Mucosa of descending colon (tissue), 3 donors: Measurements from ENCODE around the gene CMTM8. TPM values are rescaled to one million over a fixed set of nuclear protein-coding genes. Genes with fewer than 3 reads are reported as not detected.
A peak's percentile ranks its signal among the peaks of the same experiment; 100 is the strongest.

Source experiments
- ATAC-seq: fragments of 200-7000 bp; cut with Tn5 transposase; one replicate; pipeline ENCODE4 v1.9.1; 2020; ENCODE audit warnings: mild to moderate bottlenecking, moderate library complexity
- DNase-seq, 3 donors: peaks; one replicate each; pipeline ENCODE4 v3.0.0-alpha.2; 2020
- H3K36me3 ChIP-seq: fragments of 200-600 bp; one replicate; pipeline ENCODE4 v1.8.0; 2021; ENCODE audit warnings: low read depth, mild to moderate bottlenecking
- H3K4me1 ChIP-seq: fragments of 200-600 bp; one replicate; pipeline ENCODE4 v1.8.0; 2021; ENCODE audit warnings: low read depth, mild to moderate bottlenecking
- H3K4me3 ChIP-seq: fragments of 200-600 bp; one replicate; pipeline ENCODE4 v1.8.0; 2021; ENCODE audit warnings: mild to moderate bottlenecking
- H3K9me3 ChIP-seq: fragments of 200-600 bp; one replicate; pipeline ENCODE4 v1.8.0; 2021; ENCODE audit warnings: mild to moderate bottlenecking
- intact Hi-C, 2 donors: fragments of 100-400 bp; cut with DNase I in 1 of 2; cut with micrococcal nuclease in 1 of 2; formaldehyde crosslinking; loops; one replicate each; pipeline versions ENCODE4 v1.11.0 to v1.11.1; 2022; cut with DNase I, micrococcal nuclease
- total RNA-seq, 3 donors: library from RNA; stranded (reverse); fragmentation: NEBNext Ultra II Directional in 2 of 3; extraction: Animal tissue kit (Norgen Biotek cat#: 25700) in 2 of 3; gene quantifications; one replicate each; pipeline versions ENCODE4 v1.2.1 to v1.2.4, GENCODE V29; 2021 to 2023
- TF ChIP-seq, protein P1 (sequence below): fragments of 200-600 bp; IDR thresholded peaks from one replicate; pipeline ENCODE4 v1.8.0; 2022; ENCODE audit warnings: antibody characterized with exemption, mild to moderate bottlenecking
- donor health status: DM: no; HTN: no; CAD: no; lungs with moderate emphysema.
- donor health status: DM: no; HTN: no; CAD: no.
- donor health status: DM: no; HTN: yes; CAD: no.

CMTM8 gene
- total RNA-seq, 3 donors from 2014 or later, result 3.5 to 10.5 (median 8.4) TPM

DNA sequence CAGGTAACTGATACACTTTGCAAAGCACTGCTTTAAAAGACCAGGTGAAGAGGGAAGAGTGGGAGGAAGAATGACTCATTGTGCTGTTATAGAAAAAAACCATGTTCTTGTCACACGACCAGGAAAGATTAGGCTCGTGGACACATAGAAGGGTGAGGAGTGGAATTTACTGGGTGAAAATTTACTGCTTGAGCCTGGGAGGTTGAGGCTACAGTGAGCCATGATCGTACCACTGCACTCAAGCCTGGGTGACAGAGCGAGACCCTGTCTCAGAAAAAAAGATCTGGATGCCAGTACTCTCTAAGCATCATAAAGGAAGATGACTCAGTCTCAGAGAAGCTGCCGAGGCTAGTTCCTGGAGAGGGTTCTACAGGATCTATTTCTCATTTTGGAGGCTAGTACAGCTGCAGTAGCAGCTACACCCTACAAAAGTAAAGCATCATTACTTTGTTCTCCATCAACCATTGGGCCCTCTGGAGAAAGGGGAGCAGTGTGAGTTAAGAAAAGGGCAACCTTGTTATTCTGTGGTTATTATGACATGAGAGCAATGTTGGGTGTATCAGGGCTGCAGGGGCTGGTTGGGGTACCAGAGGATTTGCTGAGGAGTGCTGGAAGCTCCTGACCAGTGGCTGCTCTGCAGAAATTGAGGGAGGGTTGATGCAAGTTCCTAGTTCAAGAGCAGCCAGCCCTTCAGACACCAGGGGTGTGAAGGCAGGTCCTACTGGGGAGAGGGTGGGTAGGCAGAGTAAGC lies 75.4 kb downstream of the CMTM8 start:
- TF ChIP-seq, protein P1, sequence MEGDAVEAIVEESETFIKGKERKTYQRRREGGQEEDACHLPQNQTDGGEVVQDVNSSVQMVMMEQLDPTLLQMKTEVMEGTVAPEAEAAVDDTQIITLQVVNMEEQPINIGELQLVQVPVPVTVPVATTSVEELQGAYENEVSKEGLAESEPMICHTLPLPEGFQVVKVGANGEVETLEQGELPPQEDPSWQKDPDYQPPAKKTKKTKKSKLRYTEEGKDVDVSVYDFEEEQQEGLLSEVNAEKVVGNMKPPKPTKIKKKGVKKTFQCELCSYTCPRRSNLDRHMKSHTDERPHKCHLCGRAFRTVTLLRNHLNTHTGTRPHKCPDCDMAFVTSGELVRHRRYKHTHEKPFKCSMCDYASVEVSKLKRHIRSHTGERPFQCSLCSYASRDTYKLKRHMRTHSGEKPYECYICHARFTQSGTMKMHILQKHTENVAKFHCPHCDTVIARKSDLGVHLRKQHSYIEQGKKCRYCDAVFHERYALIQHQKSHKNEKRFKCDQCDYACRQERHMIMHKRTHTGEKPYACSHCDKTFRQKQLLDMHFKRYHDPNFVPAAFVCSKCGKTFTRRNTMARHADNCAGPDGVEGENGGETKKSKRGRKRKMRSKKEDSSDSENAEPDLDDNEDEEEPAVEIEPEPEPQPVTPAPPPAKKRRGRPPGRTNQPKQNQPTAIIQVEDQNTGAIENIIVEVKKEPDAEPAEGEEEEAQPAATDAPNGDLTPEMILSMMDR, result no peak
- Histone ChIP-seq H3K36me3 (no peaks in the 10 kb centered on the region), H3K4me1 (no peaks in the 10 kb centered on the region), H3K4me3 (no peak overlapping the region), H3K9me3 (no peaks in the 10 kb centered on the region)
- DNase-seq (no peak), ATAC-seq (peak; percentile 67)
- intact Hi-C loops, result no loop called here

DNA sequence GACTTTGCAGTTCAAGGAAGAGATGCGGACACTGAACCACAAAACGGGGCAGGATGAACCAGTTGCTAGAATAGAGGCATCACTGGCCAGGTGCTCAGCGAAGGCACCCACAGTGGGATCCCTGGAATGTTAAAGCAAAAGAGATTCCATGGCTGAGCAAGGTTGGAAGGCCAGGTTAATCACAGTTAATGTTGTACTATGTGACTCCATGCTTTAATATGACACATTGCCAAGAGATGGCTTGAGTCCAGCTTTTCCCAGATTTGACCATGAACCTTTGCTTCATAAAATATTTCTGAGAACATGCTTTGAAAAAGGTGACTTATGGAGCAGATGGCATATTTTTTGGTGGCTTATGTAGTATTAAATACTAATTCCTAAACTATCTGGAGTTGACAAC lies 77.0 kb downstream of the CMTM8 start:
- H3K9me3 ChIP-seq, result no peaks in the 10 kb centered on the region
- intact Hi-C loops, result no loop called here
- no peaks in the 10 kb centered on the region for H3K4me1 ChIP-seq
- TF ChIP-seq, protein P1, result no peak
- DNase-seq (no peak), ATAC-seq (no peak)
- H3K4me3 ChIP-seq, result no peak overlapping the region
- no peaks in the 10 kb centered on the region for H3K36me3 ChIP-seq

DNA sequence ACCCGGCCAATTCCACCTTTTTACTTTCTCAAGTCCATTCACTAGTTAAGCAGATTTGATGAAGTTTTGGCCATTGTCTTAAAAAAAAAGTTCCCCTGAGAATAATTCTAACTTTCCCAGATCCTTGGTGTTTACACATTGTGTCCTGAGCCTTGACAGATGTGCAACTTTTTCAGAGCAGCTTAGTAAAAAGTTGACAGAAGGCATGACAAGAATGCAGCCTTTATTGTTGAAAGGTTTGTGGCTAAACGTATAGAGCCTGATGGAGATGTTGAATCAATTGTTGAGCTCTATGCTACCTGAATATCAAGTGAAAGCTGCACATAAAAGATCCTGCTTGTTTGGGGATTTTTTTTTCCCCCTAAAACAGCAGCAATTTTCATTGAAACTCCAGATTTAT lies 77.8 kb downstream of the CMTM8 start:
- no peak for DNase-seq
- intact Hi-C loops, result no loop called here
- Histone ChIP-seq H3K36me3 (no peaks in the 10 kb centered on the region), H3K4me3 (no peak overlapping the region), H3K9me3 (no peaks in the 10 kb centered on the region), H3K4me1 (no peaks in the 10 kb centered on the region)
- TF ChIP-seq, protein P1, result no peak
- ATAC-seq, result no peak

DNA sequence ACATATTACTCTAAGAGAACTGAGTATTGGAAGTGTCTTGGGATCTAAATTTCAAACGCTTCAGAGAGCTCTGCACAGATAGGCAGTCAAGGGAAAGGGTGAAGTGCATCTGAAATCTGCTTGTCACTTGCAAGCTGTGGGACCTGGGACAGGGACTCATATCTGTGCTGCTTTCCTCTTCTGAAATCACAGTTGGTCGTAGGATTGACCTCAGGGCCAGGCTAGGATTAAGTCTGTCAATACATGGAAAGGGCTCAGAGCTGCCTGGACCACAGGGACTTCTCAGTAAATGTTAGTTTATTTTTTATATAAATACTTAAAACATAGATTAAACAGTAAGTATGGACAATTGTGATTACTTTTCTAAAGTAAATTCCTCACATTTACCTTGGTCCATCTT lies 78.5 kb downstream of the CMTM8 start:
- no peaks in the 10 kb centered on the region for H3K4me1 ChIP-seq
- TF ChIP-seq, protein P1, result no peak
- no peaks in the 10 kb centered on the region for H3K9me3 ChIP-seq
- H3K36me3 ChIP-seq, result no peaks in the 10 kb centered on the region
- ATAC-seq (no peak), DNase-seq (no peak)
- intact Hi-C loops, result no loop called here
- H3K4me3 ChIP-seq, result no peak overlapping the region

DNA sequence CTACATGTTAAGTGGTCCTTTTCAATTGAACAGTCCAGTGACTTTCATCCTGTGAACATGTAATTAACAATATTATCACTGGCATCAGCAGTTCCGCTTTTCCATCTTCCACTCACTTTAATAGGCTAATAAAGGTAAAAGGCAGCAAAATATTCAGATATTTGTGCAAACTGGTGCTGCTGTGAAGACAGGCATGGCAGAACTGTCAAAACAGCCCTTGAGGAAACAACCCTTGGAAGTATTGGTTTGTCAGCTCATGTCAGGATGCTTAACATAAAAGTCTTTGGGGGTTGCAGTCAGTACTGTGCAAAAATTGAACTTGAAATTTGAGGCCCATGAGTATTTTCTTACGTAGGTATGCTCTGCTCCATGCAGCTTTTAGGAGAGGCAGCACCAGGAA lies 81.1 kb downstream of the CMTM8 start:
- ATAC-seq (no peak), DNase-seq (no peak)
- intact Hi-C loops, result no loop called here

More for the DNA sequence above, 81.1 kb downstream of the CMTM8 start:
- Histone ChIP-seq H3K9me3 (no peaks in the 10 kb centered on the region), H3K4me1 (no peaks in the 10 kb centered on the region), H3K4me3 (no peak overlapping the region), H3K36me3 (no peaks in the 10 kb centered on the region)
- TF ChIP-seq, protein P1, result no peak
